Mesenchymal stem cell (in vitro differentiated cells and primary cell): Measurements from ENCODE around the gene PAK4.

Experiments used
- DNase-seq: peaks from one replicate; pipeline ENCODE4 v3.0.0-alpha.2; 2013
- H2AFZ ChIP-seq: one replicate; pipeline ENCODE4 v1.6.1; 2013; ENCODE audit warnings: low read depth, mild to moderate bottlenecking, control low read depth, inconsistent platforms, low read length, moderate library complexity
- H2AK5ac ChIP-seq: 2 replicates; pipeline ENCODE4 v1.6.1; 2013; ENCODE audit warnings: low read length, moderate library complexity, mild to moderate bottlenecking, inconsistent platforms; ENCODE audit not compliant: severe bottlenecking
- H2BK120ac ChIP-seq: one replicate; pipeline ENCODE4 v1.6.1; 2013; ENCODE audit warnings: low read depth, mild to moderate bottlenecking, inconsistent platforms, low read length, moderate library complexity
- H2BK12ac ChIP-seq, 2 experiments: one replicate each; pipeline ENCODE4 v1.6.1; 2013; ENCODE audit warnings: inconsistent platforms in 2 of 2, low read length in 2 of 2, mild to moderate bottlenecking in 2 of 2, moderate library complexity in 2 of 2, control low read depth in 1 of 2
- H2BK15ac ChIP-seq: one replicate; pipeline ENCODE4 v1.6.1; 2013; ENCODE audit warnings: mild to moderate bottlenecking, low read depth, inconsistent platforms; ENCODE audit not compliant: poor library complexity, severe bottlenecking
- H2BK5ac ChIP-seq: 2 replicates; pipeline ENCODE4 v1.6.1; 2013; ENCODE audit warnings: low read depth, mild to moderate bottlenecking, low read length, control low read depth, inconsistent platforms; ENCODE audit not compliant: poor library complexity, severe bottlenecking
- H3K14ac ChIP-seq, 2 experiments: one replicate each; pipeline ENCODE4 v1.6.1; 2013; ENCODE audit warnings: inconsistent platforms in 2 of 2, low read length in 2 of 2, control low read depth in 1 of 2, mild to moderate bottlenecking in 1 of 2, moderate library complexity in 1 of 2
- H3K18ac ChIP-seq, 2 experiments: one replicate each; pipeline ENCODE4 v1.6.1; 2013; ENCODE audit warnings: inconsistent platforms in 2 of 2, low read length in 2 of 2, control low read depth in 1 of 2, low read depth in 1 of 2, mild to moderate bottlenecking in 1 of 2
- H3K23ac ChIP-seq, 2 experiments: one replicate each; pipeline ENCODE4 v1.6.1; 2013; ENCODE audit warnings: inconsistent platforms in 2 of 2, low read length in 2 of 2, mild to moderate bottlenecking in 2 of 2, moderate library complexity in 2 of 2, control low read depth in 1 of 2
- H3K27ac ChIP-seq: 2 replicates; pipeline ENCODE4 v1.5.1; 2013; ENCODE audit warnings: mild to moderate bottlenecking, moderate library complexity, low read length, control low read depth, inconsistent platforms; ENCODE audit not compliant: poor library complexity, severe bottlenecking
- H3K27me3 ChIP-seq, 2 experiments: 2 replicates each; pipeline versions ENCODE4 v1.6.1 to v1.7.0; 2013; ENCODE audit warnings: low read length in 2 of 2, mild to moderate bottlenecking in 2 of 2, moderate library complexity in 2 of 2, control low read depth in 1 of 2, inconsistent platforms in 1 of 2; ENCODE audit not compliant: control insufficient read depth in 1 of 2, insufficient read depth in 1 of 2
- H3K36me3 ChIP-seq, 2 experiments: 2 replicates each; pipeline versions ENCODE4 v1.6.1 to v1.7.0; 2013; ENCODE audit warnings: low read length in 2 of 2, control low read depth in 1 of 2, inconsistent platforms in 1 of 2, low read depth in 1 of 2, mild to moderate bottlenecking in 1 of 2; ENCODE audit not compliant: insufficient read depth in 2 of 2, control insufficient read depth in 1 of 2
- H3K4ac ChIP-seq, 2 experiments: one replicate each; pipeline ENCODE4 v1.6.1; 2013; ENCODE audit warnings: inconsistent platforms in 2 of 2, low read length in 2 of 2, mild to moderate bottlenecking in 2 of 2, moderate library complexity in 2 of 2, control low read depth in 1 of 2, low read depth in 1 of 2
- H3K4me1 ChIP-seq: 2 replicates; pipeline ENCODE4 v1.6.1; 2013; ENCODE audit warnings: low read depth, low read length, control low read depth; ENCODE audit not compliant: control insufficient read depth, insufficient read depth
- H3K4me2 ChIP-seq: 2 replicates; pipeline ENCODE4 v1.6.1; 2013; ENCODE audit warnings: low read length, mild to moderate bottlenecking, inconsistent platforms; ENCODE audit not compliant: poor library complexity, severe bottlenecking
- H3K4me3 ChIP-seq, 2 experiments: 2 replicates each; pipeline versions ENCODE4 v1.5.1 to v1.7.0; 2013; ENCODE audit warnings: low read length in 2 of 2, mild to moderate bottlenecking in 2 of 2, control low read depth in 1 of 2, low read depth in 1 of 2; ENCODE audit not compliant: insufficient read depth in 1 of 2
- H3K79me1 ChIP-seq: replicated peaks from 2 replicates; pipeline ENCODE4 v1.6.1; 2013; ENCODE audit warnings: mild to moderate bottlenecking, control low read depth, low read length, inconsistent platforms; ENCODE audit not compliant: poor library complexity, severe bottlenecking
- H3K9ac ChIP-seq: 2 replicates; pipeline ENCODE4 v1.7.0; 2013; ENCODE audit warnings: mild to moderate bottlenecking, low read length, moderate library complexity
- H3K9me3 ChIP-seq: 2 replicates; pipeline ENCODE4 v1.7.0; 2013; ENCODE audit warnings: mild to moderate bottlenecking, low read length; ENCODE audit not compliant: control insufficient read depth
- H4K8ac ChIP-seq: one replicate; pipeline ENCODE4 v1.6.1; 2013; ENCODE audit warnings: inconsistent platforms, mild to moderate bottlenecking, low read length, moderate library complexity
- H4K91ac ChIP-seq: one replicate; pipeline ENCODE4 v1.6.1; 2013; ENCODE audit warnings: mild to moderate bottlenecking, low read length, inconsistent platforms
- WGBS: methylation state at CpG from one replicate; pipeline ENCODE4 v1.1.7; 2013; ENCODE audit warnings: mixed read lengths; 5-methylcytosine and 5-hydroxymethylcytosine counted together

Gene PAK4

DNA sequence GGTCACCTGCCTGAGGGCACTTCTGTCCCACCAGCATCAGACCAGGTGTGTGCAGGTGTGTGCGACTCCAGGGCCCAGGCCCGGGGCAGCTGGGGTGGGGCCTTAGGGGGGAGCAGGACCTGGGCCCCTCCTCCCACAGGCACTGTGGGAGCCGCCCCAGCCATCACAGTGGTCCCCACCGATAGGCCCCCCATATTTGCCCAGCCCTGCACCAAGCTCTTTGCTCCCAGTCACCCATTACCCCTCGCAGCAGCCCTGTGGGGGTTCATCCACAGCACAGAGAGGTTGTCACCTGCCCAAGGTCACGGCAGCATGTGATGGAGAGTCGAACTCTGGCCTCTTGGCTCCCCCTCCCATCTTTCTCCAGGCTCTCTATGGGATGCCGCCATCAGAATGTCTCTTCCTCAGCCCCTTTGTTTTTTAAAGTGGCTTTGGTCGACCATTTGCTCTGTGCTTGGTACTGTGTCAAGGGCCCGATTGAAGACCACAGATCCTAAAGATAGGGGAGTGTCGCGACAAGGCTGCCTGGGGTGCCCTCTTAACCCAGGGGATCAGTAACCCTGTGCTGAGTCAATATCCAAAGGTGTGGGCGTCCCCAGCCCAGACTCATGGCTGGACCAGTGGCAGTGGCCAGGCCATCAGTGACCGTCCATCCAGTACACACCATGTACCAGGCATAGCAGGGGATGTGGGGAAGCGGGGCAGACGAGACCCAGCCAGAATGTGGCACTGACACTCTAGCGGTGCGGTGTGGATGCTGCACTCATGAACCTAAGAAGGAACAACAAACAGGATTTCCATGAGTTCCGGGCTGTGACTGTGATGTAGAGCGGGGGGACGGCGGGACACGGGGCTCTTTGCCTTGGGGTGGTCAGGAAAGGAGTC, 42.9 kb downstream of the PAK4 start:
- H3K18ac ChIP-seq: no peak overlapping the region
- H3K27me3 ChIP-seq: no peaks in the 10 kb centered on the region
- H3K36me3 ChIP-seq: peaks cover 6 to 69% of the 10 kb centered on the region in 2 experiments
- H3K4me3 ChIP-seq: peak overlapping the region in 1 of 2 experiments; percentile 31
- H3K14ac ChIP-seq: no peak overlapping the region
- H2BK5ac ChIP-seq: no peak overlapping the region
- H2BK15ac ChIP-seq: no peak overlapping the region
- WGBS: 93% methylated on average over 23 of the region's 23 CpGs
- H3K9ac ChIP-seq: no peak overlapping the region
- peaks cover 63% of the 10 kb centered on the region for H3K79me1 ChIP-seq
- H2AK5ac ChIP-seq: no peak overlapping the region
- H3K4me1 ChIP-seq: peaks cover 32% of the 10 kb centered on the region
- H3K23ac ChIP-seq: no peak overlapping the region
- no peak overlapping the region for H3K4me2 ChIP-seq
- no peak overlapping the region for H4K8ac ChIP-seq
- H3K9me3 ChIP-seq: no peaks in the 10 kb centered on the region
- H3K4ac ChIP-seq: no peak overlapping the region
- no peak overlapping the region for H2BK12ac ChIP-seq
- peak overlapping the region; percentile 43 for H4K91ac ChIP-seq
- H3K27ac ChIP-seq: no peak overlapping the region
- no peak overlapping the region for H2AFZ ChIP-seq
- H2BK120ac ChIP-seq: no peak overlapping the region
- no peak for DNase-seq

DNA sequence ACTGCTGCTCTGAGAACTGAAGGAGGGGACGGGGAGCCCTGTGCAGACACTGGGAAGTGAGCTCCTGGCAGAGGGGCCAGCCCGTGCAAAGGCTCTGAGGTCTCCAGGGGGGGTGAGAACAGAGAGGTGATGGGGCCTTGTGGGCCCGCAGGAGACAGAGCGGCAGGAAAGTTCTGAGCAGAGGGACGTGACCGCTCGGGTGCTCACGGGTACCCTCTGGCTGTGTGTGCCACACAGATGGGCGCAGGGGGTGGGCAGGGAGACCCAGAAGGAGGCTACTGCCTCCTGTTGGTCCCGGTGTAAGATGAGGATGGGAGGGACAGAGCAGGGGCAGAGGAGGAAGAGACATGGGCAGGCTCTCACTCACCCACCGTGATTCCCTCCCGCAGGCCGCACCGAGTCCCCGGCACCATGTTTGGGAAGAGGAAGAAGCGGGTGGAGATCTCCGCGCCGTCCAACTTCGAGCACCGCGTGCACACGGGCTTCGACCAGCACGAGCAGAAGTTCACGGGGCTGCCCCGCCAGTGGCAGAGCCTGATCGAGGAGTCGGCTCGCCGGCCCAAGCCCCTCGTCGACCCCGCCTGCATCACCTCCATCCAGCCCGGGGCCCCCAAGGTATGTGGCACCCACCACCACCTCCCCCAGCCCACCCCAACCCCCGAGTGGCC, 43.7 kb downstream of the PAK4 start:
- Histone ChIP-seq H2AK5ac (no peak overlapping the region), H3K9me3 (no peaks in the 10 kb centered on the region), H4K8ac (no peak overlapping the region), H3K18ac (no peak overlapping the region), H2AFZ (no peak overlapping the region), H4K91ac (no peak overlapping the region), H3K27ac (no peak overlapping the region), H3K4me1 (peaks cover 32% of the 10 kb centered on the region), H3K14ac (no peak overlapping the region), H3K27me3 (no peaks in the 10 kb centered on the region), H3K23ac (no peak overlapping the region), H2BK12ac (no peak overlapping the region), H3K4ac (no peak overlapping the region), H3K9ac (no peak overlapping the region), H2BK120ac (no peak overlapping the region), H2BK15ac (no peak overlapping the region), H3K36me3 (peaks cover 7 to 75% of the 10 kb centered on the region in 2 experiments), H3K79me1 (peaks cover 60% of the 10 kb centered on the region), H3K4me3 (no peak overlapping the region), H2BK5ac (no peak overlapping the region), H3K4me2 (no peak overlapping the region)
- no peak for DNase-seq
- 91% methylated on average over 36 of the region's 36 CpGs for WGBS

DNA sequence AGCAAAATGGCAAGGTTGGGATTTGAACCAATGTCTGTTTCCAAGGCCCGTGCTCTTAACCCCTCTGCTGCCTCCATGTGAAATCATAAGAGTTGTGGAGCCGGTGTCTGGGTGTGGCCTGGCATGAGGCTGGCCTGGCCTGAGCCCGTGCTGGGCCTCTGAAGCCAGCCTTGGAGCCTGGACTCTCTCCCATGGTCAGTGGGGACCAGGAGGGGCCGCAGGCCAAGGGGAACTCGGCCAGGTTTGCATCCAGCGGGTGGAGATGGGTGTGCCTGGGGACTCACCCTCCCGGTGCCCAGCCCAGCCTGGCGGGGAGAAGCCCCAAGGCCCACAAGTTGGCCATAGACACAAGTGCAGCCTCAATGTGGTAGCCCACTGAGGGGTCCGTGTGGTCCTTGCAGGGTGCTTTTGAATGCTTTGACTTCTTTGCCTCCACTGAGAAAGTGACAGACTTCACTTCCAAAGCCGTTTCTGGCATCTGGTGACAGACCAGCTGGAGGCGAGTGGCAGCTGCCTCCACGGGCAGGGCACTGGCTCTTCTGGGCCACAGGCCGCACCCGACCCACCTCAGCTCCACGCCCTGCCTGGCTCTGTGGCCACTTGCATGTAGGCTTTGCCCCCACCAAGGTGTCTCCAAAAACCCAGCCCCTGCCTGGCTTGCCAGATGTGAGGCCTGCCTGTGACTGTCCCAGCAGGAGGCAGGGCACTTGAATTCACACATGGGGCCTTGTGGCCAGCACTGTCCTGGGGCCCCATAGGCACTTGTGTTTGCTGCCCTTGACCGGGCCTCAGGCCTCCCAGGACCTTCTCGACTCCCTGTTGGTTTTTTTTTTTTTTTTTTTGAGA, 45.0 kb downstream of the PAK4 start:
- Histone ChIP-seq H3K4ac (no peak overlapping the region), H3K36me3 (peaks cover 15 to 83% of the 10 kb centered on the region in 2 experiments), H3K23ac (no peak overlapping the region), H3K14ac (no peak overlapping the region), H2BK15ac (no peak overlapping the region), H3K27ac (no peak overlapping the region), H3K18ac (no peak overlapping the region), H3K4me2 (no peak overlapping the region), H2BK120ac (no peak overlapping the region), H2BK12ac (no peak overlapping the region), H3K27me3 (no peaks in the 10 kb centered on the region), H4K91ac (no peak overlapping the region), H2AFZ (no peak overlapping the region), H3K4me1 (peaks cover 32% of the 10 kb centered on the region), H4K8ac (no peak overlapping the region), H3K4me3 (no peak overlapping the region), H3K79me1 (peaks cover 56% of the 10 kb centered on the region), H3K9ac (peak overlapping the region; percentile 3), H2BK5ac (no peak overlapping the region), H3K9me3 (no peaks in the 10 kb centered on the region), H2AK5ac (no peak overlapping the region)
- DNase-seq: no peak
- WGBS: 86% methylated on average over 17 of the region's 17 CpGs
